H1 (cell line): ENCODE measurements around the gene WIPI1. TPM values are rescaled to one million over a fixed set of nuclear protein-coding genes. Genes with fewer than 3 reads are reported as not detected.

Experiments used
- CTCF ChIA-PET: fragments of 300-600 bp; sonication (Branson Sonifier 250); formaldehyde crosslinking; loops from one replicate; lab custom pipeline; 2021; ENCODE audit not compliant: partially characterized antibody; lab: Charles Lee
- POLR2A ChIA-PET: fragments of 300-600 bp; sonication (Branson Sonifier 250); formaldehyde crosslinking; loops from one replicate; lab custom pipeline; 2021; ENCODE audit warnings: inconsistent platforms; ENCODE audit not compliant: partially characterized antibody; lab: Charles Lee
- DNase-seq, 2 experiments: peaks; one replicate each; pipeline versions ENCODE4 v3.0.0 to v3.0.0-alpha.2; 2010 to 2022; ENCODE audit warnings: low spot score in 2 of 2, low read depth in 1 of 2, mixed read lengths in 1 of 2
- FAIRE-seq: peaks from 2 replicates; lab custom pipeline; 2011; peaks lifted over from hg19 to GRCh38; lab: Jason Lieb, UNC
- H2AFZ ChIP-seq: 2 replicates; pipeline ENCODE4 v1.8.1; 2012; ENCODE audit warnings: low read length, inconsistent platforms
- H2AK5ac ChIP-seq: 2 replicates; pipeline ENCODE4 v1.6.1; 2013; ENCODE audit warnings: low read depth, low read length
- H2BK120ac ChIP-seq: replicated peaks from 2 replicates; pipeline ENCODE3; 2013; ENCODE audit warnings: low read depth, low read length, inconsistent platforms
- H2BK12ac ChIP-seq: 2 replicates; pipeline ENCODE4 v1.6.1; 2013; ENCODE audit warnings: low read depth, low read length
- H2BK15ac ChIP-seq: 2 replicates; pipeline ENCODE4 v1.6.1; 2013; ENCODE audit warnings: low read length
- H2BK20ac ChIP-seq: 2 replicates; pipeline ENCODE4 v1.6.1; 2013; ENCODE audit warnings: low read length
- H2BK5ac ChIP-seq: 2 replicates; pipeline ENCODE4 v1.6.1; 2013; ENCODE audit warnings: low read depth, low read length
- H3K14ac ChIP-seq: 2 replicates; pipeline ENCODE4 v1.6.1; 2013; ENCODE audit warnings: inconsistent platforms; ENCODE audit not compliant: insufficient read length
- H3K18ac ChIP-seq: 2 replicates; pipeline ENCODE4 v1.6.1; 2013; ENCODE audit warnings: low read length; ENCODE audit errors: extremely low read depth
- H3K23ac ChIP-seq: 2 replicates; pipeline ENCODE4 v1.6.1; 2013; ENCODE audit warnings: inconsistent platforms; ENCODE audit not compliant: insufficient read length
- H3K23me2 ChIP-seq: 2 replicates; pipeline ENCODE4 v1.6.1; 2013; ENCODE audit warnings: low read depth, low read length
- H3K27ac ChIP-seq: 2 replicates; pipeline ENCODE4 v1.6.1; 2011; ENCODE audit warnings: low read depth, low read length, inconsistent platforms
- H3K27me3 ChIP-seq, 4 experiments: replicated peaks in 1 of 4; 1 replicate in 1 of 4; 2 replicates in 3 of 4; pipeline versions ENCODE4 v1.6.1 to v1.8.1; 2011 to 2013; ENCODE audit warnings: low read length in 3 of 4, mild to moderate bottlenecking in 3 of 4, inconsistent platforms in 2 of 4, mixed read lengths in 2 of 4, moderate library complexity in 1 of 4; ENCODE audit not compliant: control insufficient read depth in 3 of 4, insufficient read depth in 3 of 4; ENCODE audit errors: extremely low read depth in 1 of 4
- H3K36me3 ChIP-seq, 4 experiments: 2 replicates each; pipeline versions ENCODE4 v1.6.1 to v1.8.1; 2011 to 2013; ENCODE audit warnings: mild to moderate bottlenecking in 4 of 4, low read length in 3 of 4, moderate library complexity in 2 of 4, control low read depth in 1 of 4, inconsistent platforms in 1 of 4; ENCODE audit not compliant: insufficient read depth in 4 of 4, control insufficient read depth in 2 of 4
- H3K4ac ChIP-seq: replicated peaks from 2 replicates; pipeline ENCODE3; 2013; ENCODE audit warnings: low read length, low read depth, mixed read lengths, inconsistent platforms; ENCODE audit not compliant: insufficient read length
- H3K4me1 ChIP-seq, 4 experiments: replicated peaks in 1 of 4; 1 replicate in 1 of 4; 2 replicates in 3 of 4; pipeline versions ENCODE4 v1.6.1 to v1.8.1; 2011 to 2013; ENCODE audit warnings: low read length in 3 of 4, inconsistent platforms in 2 of 4, mixed read lengths in 1 of 4; ENCODE audit not compliant: insufficient read depth in 4 of 4, control insufficient read depth in 3 of 4
- H3K4me2 ChIP-seq, 2 experiments: 2 replicates each; pipeline versions ENCODE4 v1.6.1 to v1.8.1; 2011 to 2013; ENCODE audit warnings: low read depth in 2 of 2, low read length in 2 of 2, control low read depth in 1 of 2, inconsistent platforms in 1 of 2, mild to moderate bottlenecking in 1 of 2; ENCODE audit not compliant: insufficient read depth in 1 of 2
- H3K4me3 ChIP-seq, 4 experiments: fragments of 200-600, 300-600 bp in 1 of 4; sonication (generic), shearing (Covaris generic), sonication (Bioruptor Twin) in 1 of 4; 2 replicates each; pipeline versions ENCODE4 v1.5.1 to v1.8.1; 2011 to 2016; ENCODE audit warnings: low read length in 4 of 4, low read depth in 3 of 4, control low read depth in 2 of 4, inconsistent platforms in 2 of 4, mild to moderate bottlenecking in 2 of 4, mixed read lengths in 1 of 4, moderate library complexity in 1 of 4; ENCODE audit not compliant: insufficient read depth in 2 of 4; ENCODE audit errors: extremely low read depth in 1 of 4
- H3K56ac ChIP-seq: replicated peaks from 2 replicates; pipeline ENCODE3; 2013; ENCODE audit warnings: low read depth, mild to moderate bottlenecking, mixed read lengths, low read length, inconsistent platforms; ENCODE audit not compliant: insufficient read length
- H3K79me1 ChIP-seq: 2 replicates; pipeline ENCODE4 v1.6.1; 2013; ENCODE audit warnings: low read depth, low read length, control low read depth
- H3K79me2 ChIP-seq, 2 experiments: 2 replicates each; pipeline versions ENCODE4 v1.6.1 to v1.8.1; 2012 to 2013; ENCODE audit warnings: low read length in 2 of 2, mild to moderate bottlenecking in 2 of 2, inconsistent platforms in 1 of 2; ENCODE audit not compliant: insufficient read depth in 2 of 2, control insufficient read depth in 1 of 2
- H3K9ac ChIP-seq, 4 experiments: replicated peaks in 1 of 4; 1 replicate in 1 of 4; 2 replicates in 3 of 4; pipeline versions ENCODE4 v1.6.1 to v1.8.1; 2011 to 2013; ENCODE audit warnings: low read depth in 3 of 4, low read length in 3 of 4, control low read depth in 2 of 4, mild to moderate bottlenecking in 2 of 4, moderate library complexity in 2 of 4, inconsistent platforms in 1 of 4; ENCODE audit errors: extremely low read depth in 1 of 4
- H3K9me3 ChIP-seq, 2 experiments: 2 replicates each; pipeline versions ENCODE4 v1.6.1 to v1.8.1; 2012 to 2013; ENCODE audit warnings: mild to moderate bottlenecking in 2 of 2, moderate library complexity in 2 of 2, control low read depth in 1 of 2, inconsistent platforms in 1 of 2, low read depth in 1 of 2, low read length in 1 of 2, mixed read lengths in 1 of 2; ENCODE audit not compliant: insufficient read depth in 2 of 2
- H4K20me1 ChIP-seq, 2 experiments: replicated peaks in 1 of 2; 2 replicates each; pipeline versions ENCODE3 to v1.8.1; 2011 to 2013; ENCODE audit warnings: inconsistent platforms in 2 of 2, low read length in 2 of 2, mild to moderate bottlenecking in 1 of 2; ENCODE audit not compliant: insufficient read depth in 2 of 2, control insufficient read depth in 1 of 2
- H4K5ac ChIP-seq: 2 replicates; pipeline ENCODE4 v1.6.1; 2013; ENCODE audit warnings: low read length, low read depth, mixed read lengths, inconsistent platforms; ENCODE audit not compliant: insufficient read length
- H4K8ac ChIP-seq: 2 replicates; pipeline ENCODE4 v1.8.0; 2013; ENCODE audit warnings: mild to moderate bottlenecking, moderate library complexity, low read length, inconsistent platforms; ENCODE audit not compliant: insufficient read depth; ENCODE audit errors: extremely low read depth
- H4K91ac ChIP-seq: replicated peaks from 2 replicates; pipeline ENCODE3; 2013; ENCODE audit warnings: low read length, mixed read lengths, inconsistent platforms; ENCODE audit not compliant: insufficient read length
- GABPA ChIP-seq: IDR thresholded peaks from 2 replicates; pipeline ENCODE4 v1.6.1; 2011; ENCODE audit warnings: mild to moderate bottlenecking, low read length, moderate library complexity, borderline replicate concordance; ENCODE audit not compliant: insufficient read depth
- HDAC2 ChIP-seq, 2 experiments: fragments of 300-600 bp in 1 of 2; sonication (generic) in 1 of 2; IDR thresholded peaks; 2 replicates each; pipeline ENCODE4 v1.6.1; 2011 to 2012; ENCODE audit warnings: low read depth in 2 of 2, low read length in 2 of 2, mild to moderate bottlenecking in 2 of 2, moderate library complexity in 2 of 2, borderline replicate concordance in 1 of 2, inconsistent platforms in 1 of 2
- HDAC6 ChIP-seq: IDR thresholded peaks from one replicate; pipeline ENCODE4 v1.7.1; 2012; ENCODE audit warnings: low read depth, mild to moderate bottlenecking, inconsistent platforms, low read length, moderate library complexity
- JUND ChIP-seq: IDR thresholded peaks from 2 replicates; pipeline ENCODE4 v1.6.1; 2011; ENCODE audit warnings: mild to moderate bottlenecking, improper control_type of control experiment, low read length
- RAD21 ChIP-seq, 2 experiments: IDR thresholded peaks in 1 of 2; conservative IDR thresholded peaks in 1 of 2; 2 replicates each; pipeline ENCODE4 v1.6.1; 2011; ENCODE audit warnings: low read depth in 2 of 2, low read length in 2 of 2, improper control_type of control experiment in 1 of 2, inconsistent platforms in 1 of 2, mild to moderate bottlenecking in 1 of 2, moderate library complexity in 1 of 2
- SIRT6 ChIP-seq: IDR thresholded peaks from one replicate; pipeline ENCODE4 v1.7.1; 2012; ENCODE audit warnings: low read length, inconsistent platforms
- SP2 ChIP-seq: IDR thresholded peaks from 2 replicates; pipeline ENCODE4 v1.6.1; 2012; ENCODE audit warnings: mild to moderate bottlenecking, low read length, inconsistent platforms
- SP4 ChIP-seq: IDR thresholded peaks from 2 replicates; pipeline ENCODE4 v1.6.1; 2012; ENCODE audit warnings: low read length, inconsistent platforms
- TAF7 ChIP-seq: optimal IDR thresholded peaks from 2 replicates; pipeline ENCODE3; 2011; ENCODE audit warnings: low read depth, mild to moderate bottlenecking, inconsistent platforms, low read length, moderate library complexity, borderline replicate concordance
- TCF12 ChIP-seq: IDR thresholded peaks from 2 replicates; pipeline ENCODE4 v1.6.1; 2011; ENCODE audit warnings: low read depth, mild to moderate bottlenecking, low read length
- YY1 ChIP-seq: IDR thresholded peaks from 2 replicates; pipeline ENCODE4 v1.6.1; 2011; ENCODE audit warnings: low read depth, mild to moderate bottlenecking, low read length
- WGBS, 2 experiments: shearing (Covaris generic) in 1 of 2; methylation state at CpG; one replicate each; pipeline versions ENCODE4 v1.1.6 to v1.1.7; 2013 to 2015; ENCODE audit warnings: low lambda C conversion rate in 2 of 2, mixed read lengths in 2 of 2, inconsistent platforms in 1 of 2, low coverage in 1 of 2, missing lambda C conversion rate in 1 of 2; ENCODE audit not compliant: insufficient replicate concordance in 2 of 2, insufficient coverage in 1 of 2, insufficient read length in 1 of 2; ENCODE audit errors: extremely low coverage in 1 of 2, missing lambda C conversion rate in 1 of 2; 5-methylcytosine and 5-hydroxymethylcytosine counted together
- polyA plus RNA-seq, 7 experiments: library from polyadenylated mRNA; depleted of rRNA in 3 of 7; stranded (reverse) in 5 of 7; unstranded in 2 of 7; fragments of >200 nt in 5 of 7; fragments of 200-250 nt in 2 of 7; gene quantifications; 1 replicate in 5 of 7; 2 replicates in 1 of 7; 4 replicates in 1 of 7; pipeline versions ENCODE4 v1.2.1 to v1.2.3, GENCODE V29; 2011 to 2013; ENCODE audit warnings: missing spikeins in 2 of 7, mixed read lengths in 2 of 7
- total RNA-seq: library from RNA; stranded (reverse); fragmentation: NEBNext Ultra II Directional; extraction: Animal tissue kit (Norgen Biotek cat#: 25700); gene quantifications from 2 replicates; pipeline ENCODE4 v1.2.1, GENCODE V29; 2021
- TF ChIP-seq, protein P1 (sequence below): IDR thresholded peaks from 2 replicates; pipeline ENCODE4 v1.6.1; 2012; ENCODE audit warnings: inconsistent platforms
- TF ChIP-seq, protein P2 (sequence below): IDR thresholded peaks from 2 replicates; pipeline ENCODE4 v1.6.1; 2012; ENCODE audit warnings: inconsistent platforms

Gene WIPI1
- total and polyA plus RNA-seq, 2 of the 8 experiments (the other 6 are each of a cell fraction or from before 2014, with no cell fraction given) = 16.6 to 17.4 TPM

DNA sequence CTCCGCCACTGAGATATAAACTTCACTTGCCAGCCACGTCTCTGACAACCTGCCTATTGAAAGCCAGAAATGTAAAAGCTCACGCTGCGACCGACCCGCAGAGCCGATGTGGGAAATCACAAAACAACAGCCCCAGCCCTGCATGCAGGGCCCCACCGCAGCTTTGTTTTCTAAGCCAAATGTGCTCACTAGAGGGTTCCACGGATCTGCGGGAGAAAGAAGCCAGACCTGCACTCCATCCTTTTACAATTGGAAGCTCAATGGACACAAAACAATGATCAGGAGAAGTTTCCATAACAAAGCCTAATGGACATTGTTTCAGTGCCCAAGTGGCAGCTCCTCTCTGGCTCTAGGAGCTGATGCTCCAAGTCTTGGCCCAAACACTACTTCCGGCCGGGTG lies 33.1 kb downstream of the WIPI1 start:
- Histone ChIP-seq H3K4me3 (no peak overlapping the region), H2BK15ac (no peak overlapping the region), H3K9ac (no peak overlapping the region), H3K23ac (no peak overlapping the region), H3K56ac (no peak overlapping the region), H2AFZ (no peak overlapping the region), H3K27me3 (no peaks in the 10 kb centered on the region), H2BK12ac (no peak overlapping the region), H2BK20ac (no peak overlapping the region), H3K4ac (no peak overlapping the region), H3K4me1 (peaks cover 0 to 6% (median 4%) of the 10 kb centered on the region in 4 experiments; a peak in 5 of 7 replicates), H2BK5ac (no peak overlapping the region), H2AK5ac (no peak overlapping the region), H4K8ac (no peak overlapping the region), H3K27ac (no peak overlapping the region), H2BK120ac (no peak overlapping the region), H3K79me1 (no peaks in the 10 kb centered on the region), H3K9me3 (no peaks in the 10 kb centered on the region), H3K79me2 (no peaks in the 10 kb centered on the region), H3K23me2 (no peaks in the 10 kb centered on the region), H3K36me3 (peaks cover 0 to 3% (median 1%) of the 10 kb centered on the region in 4 experiments; a peak in 4 of 8 replicates), H3K4me2 (no peak overlapping the region), H4K5ac (no peak overlapping the region), H3K18ac (no peak overlapping the region), H4K91ac (no peak overlapping the region), H4K20me1 (no peaks in the 10 kb centered on the region), H3K14ac (no peak overlapping the region)
- FAIRE-seq (no peak), DNase-seq (no peak)
- ChIA-PET CTCF (interaction anchor here (0.8 to 2.8 kb wide), 11 partner anchors 10 to 160 kb away, joined by 3 to 12 read pairs (median 3); no protein-coding TSS in a partner anchor), POLR2A (interaction anchor here (1.2 to 1.8 kb wide), 3 partner anchors 8 to 133 kb away, joined by 3 to 8 read pairs (median 4); partner anchors contain the start of genes ARSG and SLC16A6)
- WGBS, 2 experiments = 82% methylated on average over 12 of the region's 12 CpGs; no CpG with 5 or more reads in 1 of the 2 experiments
- TF ChIP-seq, protein P1, sequence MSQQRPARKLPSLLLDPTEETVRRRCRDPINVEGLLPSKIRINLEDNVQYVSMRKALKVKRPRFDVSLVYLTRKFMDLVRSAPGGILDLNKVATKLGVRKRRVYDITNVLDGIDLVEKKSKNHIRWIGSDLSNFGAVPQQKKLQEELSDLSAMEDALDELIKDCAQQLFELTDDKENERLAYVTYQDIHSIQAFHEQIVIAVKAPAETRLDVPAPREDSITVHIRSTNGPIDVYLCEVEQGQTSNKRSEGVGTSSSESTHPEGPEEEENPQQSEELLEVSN = no peak
- TF ChIP-seq GABPA (no peak), SIRT6 (no peak), HDAC6 (no peak), JUND (no peak), SP4 (no peak), RAD21 (IDR thresholded peaks at IDR 0.05 in 1 of 2, conservative IDR thresholded peaks at IDR 0.05 in 1 of 2; ENCODE audit: low read depth in 2 of 2, low read length in 2 of 2) (no peak), SP2 (no peak), TCF12 (no peak), HDAC2 (IDR thresholded peaks at IDR 0.05; ENCODE audit: borderline replicate concordance in 1 of 2, low read depth in 2 of 2, low read length in 2 of 2) (no peak), YY1 (no peak), TAF7 (no peak)
- TF ChIP-seq, protein P2, sequence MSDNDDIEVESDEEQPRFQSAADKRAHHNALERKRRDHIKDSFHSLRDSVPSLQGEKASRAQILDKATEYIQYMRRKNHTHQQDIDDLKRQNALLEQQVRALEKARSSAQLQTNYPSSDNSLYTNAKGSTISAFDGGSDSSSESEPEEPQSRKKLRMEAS = no peak
